NK-92 treated with Interleukin-12 subunit alpha and Interleukin-12 subunit beta, amount 100 ng/mL, for 24 hours (cell line): ENCODE results near the gene PPP2R3C.
"Not testable (repeated sequence)": the region's sequence is repeated elsewhere in the genome, so short reads cannot be mapped to it uniquely, and the experiment has no call there.

Experiments used
- DNase-seq: peaks from one replicate; lab custom pipeline; 2025; lab: John Stamatoyannopoulos, UW

Gene PPP2R3C

DNA sequence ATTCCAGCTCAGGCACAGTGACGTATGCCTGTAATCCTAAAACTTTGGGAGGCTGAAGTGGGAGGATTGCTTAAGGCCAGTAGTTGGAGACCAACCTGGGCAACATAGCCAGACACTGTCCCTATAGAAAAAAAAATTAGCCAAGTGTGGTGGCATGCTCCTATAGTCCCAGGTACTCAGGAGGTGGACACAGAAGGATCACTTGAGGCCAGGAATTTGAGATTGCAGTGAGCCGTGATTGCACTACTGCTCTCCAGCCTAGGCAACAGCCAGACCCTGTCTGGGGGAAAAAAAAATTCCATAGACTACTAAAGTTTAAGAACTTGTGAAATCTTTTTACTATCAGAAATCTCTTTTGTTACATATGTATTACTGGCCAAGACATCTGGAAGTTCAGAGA, 69.2 kb downstream of the PPP2R3C start:
- no peak for DNase-seq

DNA sequence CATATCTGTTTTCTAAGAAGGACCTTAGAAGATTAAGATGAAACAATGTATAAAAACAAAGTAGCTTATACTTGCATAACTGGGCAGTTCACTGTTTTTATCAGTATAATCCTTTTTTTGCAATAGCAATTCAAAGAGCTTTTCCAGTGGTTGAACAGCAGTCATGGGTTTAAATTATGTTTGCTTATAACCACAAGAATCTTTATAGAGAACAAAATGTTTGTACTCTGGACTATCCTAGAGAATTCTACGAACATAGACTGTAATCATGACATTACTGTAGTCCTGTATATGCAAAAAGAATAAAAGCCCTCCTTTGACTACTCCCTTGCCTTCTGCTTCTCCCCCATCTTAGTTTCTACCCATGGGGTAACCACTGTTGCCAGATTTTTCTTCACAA, 70.0 kb downstream of the PPP2R3C start:
- no peak for DNase-seq

DNA sequence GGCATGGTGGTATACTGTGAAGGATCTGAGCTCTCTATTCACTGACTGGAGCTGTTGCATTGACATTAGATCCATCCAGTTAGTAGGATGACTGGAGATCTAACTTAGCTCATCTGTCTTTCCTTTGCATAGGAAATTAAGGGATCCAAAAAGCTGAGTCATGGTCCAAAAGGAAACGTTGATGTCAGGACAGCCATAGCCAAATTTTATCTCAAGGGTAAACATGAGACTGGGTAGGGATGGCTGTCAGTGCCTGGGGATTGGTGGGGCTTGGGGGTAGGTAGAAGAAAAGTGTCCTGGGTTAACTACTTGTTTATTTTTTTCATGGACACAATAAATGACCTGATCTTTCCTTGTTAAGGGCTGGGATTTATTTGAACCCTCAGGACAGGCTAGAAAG, 71.1 kb downstream of the PPP2R3C start:
- DNase-seq: no peak

DNA sequence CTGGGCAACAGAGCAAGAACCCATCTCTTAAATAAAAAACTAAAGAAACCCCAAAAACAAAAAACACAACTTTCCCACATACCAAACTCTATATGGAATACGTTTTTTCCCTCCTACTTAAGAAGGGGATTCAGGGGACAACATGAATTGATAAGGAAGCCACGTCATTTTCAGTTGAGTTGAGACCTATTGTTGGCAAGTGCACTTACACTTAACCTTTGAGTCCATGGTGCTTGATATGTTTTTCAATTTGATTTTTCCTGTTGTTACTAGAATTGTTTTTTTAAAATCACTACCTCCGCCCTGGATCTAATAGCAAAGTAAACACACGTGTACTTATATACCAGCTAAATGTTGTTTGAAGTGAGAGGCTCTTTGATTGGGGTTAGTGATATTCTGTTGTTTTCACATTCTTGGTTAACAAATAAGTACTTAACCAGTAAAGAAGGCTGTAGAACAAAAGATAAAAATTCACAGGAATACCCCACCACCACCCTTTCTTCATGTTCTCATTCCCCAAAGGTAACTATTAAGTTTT, 73.7 kb downstream of the PPP2R3C start:
- DNase-seq: no peak

DNA sequence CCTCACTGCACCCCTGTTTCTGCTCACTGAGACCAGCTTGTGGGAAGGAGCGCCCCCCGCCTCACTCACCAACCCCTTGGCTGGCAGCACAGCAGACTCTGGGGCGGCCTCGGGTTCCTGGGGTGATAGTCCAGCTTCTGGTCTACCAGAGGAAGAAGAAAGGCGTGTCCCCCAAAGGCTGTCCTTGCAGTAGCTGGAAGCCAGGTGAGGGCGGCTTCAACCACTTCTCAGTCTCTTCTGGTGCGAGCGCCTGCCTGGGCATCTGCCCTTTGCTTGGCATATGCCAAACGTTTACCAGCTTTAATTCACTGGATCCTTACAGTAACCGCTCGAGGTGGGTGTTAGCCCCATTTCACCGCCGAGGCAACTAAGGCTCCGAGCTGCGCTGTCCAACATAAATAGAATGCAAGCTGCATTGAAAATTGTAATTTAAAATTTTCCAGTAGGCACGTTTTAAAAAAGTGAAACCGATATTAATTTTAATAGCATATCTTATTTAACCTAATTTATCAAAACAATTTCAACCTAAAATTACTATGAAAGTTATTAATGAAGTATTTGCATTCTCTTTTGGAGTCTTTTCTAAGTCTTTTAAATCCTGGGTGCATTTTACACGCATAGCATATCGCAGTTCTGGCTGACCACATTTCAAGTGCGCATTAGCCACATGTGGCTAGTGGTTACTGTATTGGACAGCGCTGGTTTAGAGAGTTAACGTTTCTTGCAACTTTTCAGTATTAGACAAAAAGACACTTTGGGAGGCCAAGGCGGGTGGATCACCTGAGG, 74.8 kb downstream of the PPP2R3C start:
- DNase-seq: peak; percentile 68

DNA sequence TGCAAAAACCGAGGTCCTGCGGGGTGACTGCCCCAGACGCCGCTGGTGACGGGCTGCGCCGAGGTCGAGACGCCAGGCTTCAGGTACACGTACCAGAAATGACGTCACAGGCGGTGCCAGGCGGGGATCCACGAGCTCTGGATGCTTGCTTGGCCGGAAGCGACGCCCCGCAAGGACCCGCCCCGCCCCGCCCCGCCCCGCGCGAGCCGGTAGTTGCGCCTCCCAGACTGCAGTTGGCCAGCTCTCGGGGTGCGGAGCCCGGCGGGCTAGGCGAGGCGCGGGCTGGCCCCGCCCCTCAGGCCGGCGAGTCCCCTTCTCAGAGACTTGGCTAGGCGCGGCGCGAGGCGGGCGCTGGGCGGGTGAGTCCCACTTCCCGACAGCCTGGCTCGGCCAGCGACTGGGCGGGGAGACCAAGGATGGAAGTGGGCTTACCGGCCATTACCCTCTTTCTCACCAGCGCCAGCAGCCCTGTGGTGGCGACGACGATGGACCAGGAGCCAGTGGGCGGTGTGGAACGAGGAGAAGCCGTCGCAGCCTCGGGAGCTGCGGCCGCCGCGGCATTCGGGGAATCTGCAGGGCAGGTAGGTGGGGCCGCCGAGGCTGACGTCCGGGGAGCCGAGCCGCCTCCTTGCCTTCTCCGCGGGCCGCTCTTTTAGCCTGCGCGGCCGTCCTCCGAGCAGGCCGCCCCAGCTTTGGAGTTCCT, 75.6 kb downstream of the PPP2R3C start, which contains the start of gene FAM177A1:
TSS of gene FAM177A1 (plus strand) at position 225 of the 703 bp plus-strand sequence. CDS start at position 417, 192 bp downstream.
- peak; percentile 99 for DNase-seq

DNA sequence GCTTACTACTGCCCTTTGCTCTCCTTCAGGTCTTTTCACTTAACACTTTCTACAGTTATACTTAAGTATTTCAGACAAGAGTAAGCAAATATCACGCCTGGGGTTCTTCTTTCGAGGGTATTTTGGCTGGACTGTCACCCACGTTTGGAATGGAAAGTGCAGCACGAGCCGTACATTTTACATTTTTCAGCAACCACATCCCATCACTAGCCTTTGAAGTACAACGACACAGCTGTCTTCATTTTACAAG, 76.1 kb downstream of the PPP2R3C start:
- DNase-seq: no peak

DNA sequence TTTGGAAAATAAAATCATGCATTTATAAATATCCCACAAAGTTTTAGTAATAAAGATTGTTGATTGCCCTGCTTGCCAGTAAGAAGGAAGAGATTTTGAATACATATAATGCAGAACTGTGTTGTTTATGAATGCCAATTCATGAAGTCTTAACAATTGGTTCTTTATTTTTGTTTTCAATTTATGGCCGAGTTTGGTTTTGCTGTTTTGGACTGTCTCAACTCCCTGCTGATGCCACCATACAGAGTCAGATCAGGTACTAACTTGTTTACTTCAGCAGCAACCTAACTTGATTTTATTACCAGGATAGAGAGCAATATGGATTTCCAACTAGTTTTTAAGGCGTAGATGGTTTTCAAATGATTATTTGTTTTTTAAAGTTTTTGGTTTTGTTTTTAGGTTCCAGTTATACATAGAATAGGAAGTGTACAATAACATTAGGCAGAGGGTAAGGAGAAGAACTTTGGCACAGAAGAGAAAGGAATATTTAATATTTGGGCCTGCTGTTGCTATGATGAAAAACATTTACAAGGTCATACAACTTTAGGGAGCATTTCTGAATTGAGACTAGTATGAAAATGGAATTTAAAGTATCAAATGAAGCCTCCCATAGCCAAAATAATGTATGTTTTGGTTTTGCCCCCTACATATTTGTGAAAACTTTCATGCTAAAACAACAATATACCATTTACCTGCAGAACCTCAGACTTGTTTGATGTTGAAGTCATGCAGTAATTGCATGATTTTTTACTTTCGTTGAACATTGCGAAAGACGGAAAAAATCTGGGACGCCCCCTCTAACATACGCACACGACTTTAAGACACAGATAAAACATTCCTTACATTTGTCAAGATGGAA, 76.6 kb downstream of the PPP2R3C start:
- DNase-seq: no peak

DNA sequence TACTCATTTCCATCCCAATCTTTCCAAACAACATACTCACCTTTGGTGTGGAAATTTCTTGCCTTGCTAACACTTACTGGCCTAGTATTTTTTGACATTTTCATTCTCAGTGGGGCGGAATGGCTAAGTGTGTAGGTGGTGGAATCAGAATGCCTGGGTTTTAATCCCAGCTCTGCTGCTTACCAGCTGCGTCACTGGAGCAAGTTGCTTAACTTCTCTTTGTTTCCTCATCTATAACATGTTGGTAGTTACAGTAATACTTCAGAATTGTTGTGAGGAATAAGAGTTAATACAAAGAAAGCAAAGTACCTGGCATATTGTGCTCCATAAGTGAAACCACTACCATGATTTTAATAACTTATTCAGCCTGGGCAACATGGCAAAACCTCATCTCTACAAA, 78.7 kb downstream of the PPP2R3C start:
- DNase-seq: no peak

DNA sequence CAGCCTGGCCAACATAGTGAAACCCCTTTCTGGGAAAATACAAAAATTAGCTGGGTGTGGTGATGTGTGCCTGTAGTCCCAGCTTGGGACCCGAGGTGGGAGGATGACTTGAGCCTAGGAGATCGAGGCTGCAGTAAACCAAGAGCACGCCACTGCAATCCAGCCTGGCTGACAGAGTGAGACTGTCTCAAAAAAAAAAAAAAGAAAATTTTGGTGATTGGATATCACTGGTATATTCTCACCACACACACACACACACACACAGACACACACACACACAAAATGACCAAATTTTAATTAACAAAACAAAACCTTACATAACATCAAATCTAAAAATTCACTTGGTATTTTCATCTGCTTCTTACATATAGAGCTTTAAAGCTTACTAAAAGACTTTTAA, 79.2 kb downstream of the PPP2R3C start:
- DNase-seq: no peak

DNA sequence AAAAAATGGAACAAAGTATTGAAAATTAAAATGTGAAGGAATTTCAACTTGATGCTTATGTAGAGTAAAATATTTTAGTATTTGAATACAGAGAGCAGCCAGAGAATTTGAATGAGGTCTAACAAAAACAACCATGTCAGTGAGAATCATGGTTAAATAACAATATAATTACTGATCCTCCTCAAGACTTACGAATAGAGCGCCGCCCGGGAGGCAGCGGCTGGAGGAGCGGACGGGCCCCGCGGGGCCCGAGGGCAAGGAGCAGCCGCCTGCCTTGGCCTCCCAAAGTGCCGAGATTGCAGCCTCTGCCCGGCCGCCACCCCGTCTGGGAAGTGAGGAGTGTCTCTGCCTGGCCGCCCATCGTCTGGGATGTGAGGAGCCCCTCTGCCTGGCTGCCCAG, 83.5 kb downstream of the PPP2R3C start:
- not testable (repeated sequence) for DNase-seq
